IPS-18c (cell line): ENCODE data around the gene AKAP6.
"Not testable (repeated sequence)": the region's sequence is repeated elsewhere in the genome, so short reads cannot be mapped to it uniquely, and the experiment has no call there.

Experiments
- H3K4me3 ChIP-seq: 2 replicates; pipeline ENCODE4 v1.7.0; 2013; ENCODE audit warnings: low read depth, mild to moderate bottlenecking, low read length, moderate library complexity; ENCODE audit not compliant: insufficient read depth
- H3K9me3 ChIP-seq: one replicate; pipeline ENCODE4 v1.6.1; 2013; ENCODE audit warnings: mild to moderate bottlenecking, low read length, moderate library complexity; ENCODE audit not compliant: control insufficient read depth, insufficient read depth

The AKAP6 gene

DNA sequence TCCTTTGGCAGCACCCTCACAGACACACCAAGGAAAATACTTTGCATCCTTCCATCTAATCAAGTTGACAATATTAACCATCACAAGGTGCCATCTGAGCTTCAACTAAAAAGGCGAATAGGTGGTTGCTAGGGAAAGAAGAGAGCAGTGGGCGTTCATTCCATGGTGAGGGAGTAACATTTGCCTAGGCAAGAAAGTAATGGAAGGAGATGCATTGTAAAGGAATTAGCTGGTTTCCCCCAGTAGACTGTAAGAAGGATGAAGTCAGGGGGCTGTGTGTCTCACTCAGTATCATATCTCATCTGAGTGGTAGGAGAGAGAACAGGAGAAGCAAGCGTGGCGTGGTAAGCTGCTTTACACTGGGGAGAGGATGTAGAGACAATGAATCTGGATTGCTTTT lies 34.7 kb downstream of the AKAP6 start:
- H3K9me3 ChIP-seq: no peaks in the 10 kb centered on the region
- no peak overlapping the region for H3K4me3 ChIP-seq

DNA sequence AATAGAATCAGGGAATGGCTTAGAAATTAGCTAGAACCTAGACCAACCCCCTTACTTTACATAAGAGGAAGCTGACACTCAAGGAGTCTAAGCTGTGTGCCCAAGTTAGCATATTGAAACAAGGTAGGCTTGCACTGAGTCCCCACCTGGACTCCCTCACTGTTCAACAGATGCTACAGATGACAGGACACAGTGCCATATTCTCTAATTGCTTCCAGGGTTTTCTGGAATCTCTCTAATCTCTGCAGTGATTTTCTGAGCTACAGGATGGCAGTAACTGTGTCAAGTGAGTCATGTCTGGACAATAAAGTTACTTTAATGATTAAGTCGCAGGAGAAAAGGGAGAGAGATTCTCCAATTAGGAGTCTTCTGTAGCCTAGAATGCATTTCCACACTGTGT lies 35.8 kb downstream of the AKAP6 start:
- Histone ChIP-seq H3K4me3 (no peak overlapping the region), H3K9me3 (no peaks in the 10 kb centered on the region)

DNA sequence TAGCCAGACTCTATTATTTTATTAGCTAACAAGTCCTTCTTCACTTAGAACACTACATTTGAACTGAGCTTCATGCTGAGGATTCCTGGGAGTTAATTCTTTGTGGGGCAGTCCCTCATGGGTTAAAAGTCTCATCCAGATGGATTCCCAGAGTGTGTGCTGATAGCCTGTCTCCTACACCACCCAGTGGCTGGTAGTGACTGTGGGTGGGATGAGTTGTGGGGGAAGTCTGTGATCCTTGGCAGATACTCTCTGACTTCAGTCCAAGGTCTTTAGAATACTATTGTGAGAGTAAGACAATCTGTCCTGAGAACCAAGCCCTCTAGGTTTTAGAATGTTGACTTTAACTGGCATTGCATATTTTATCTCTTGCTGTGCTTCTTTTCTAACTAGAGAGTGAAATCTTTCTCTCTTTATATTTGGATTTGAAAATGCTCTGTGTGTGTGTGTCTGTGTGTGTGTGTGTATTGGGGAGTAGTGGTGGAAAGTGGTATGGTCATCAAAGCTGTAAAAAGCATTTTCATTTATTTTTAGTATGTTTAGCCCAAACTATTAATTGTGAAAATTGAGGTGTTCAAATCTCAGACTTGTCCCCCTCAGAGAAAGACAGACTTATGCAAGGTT lies 37.3 kb downstream of the AKAP6 start:
- no peaks in the 10 kb centered on the region for H3K9me3 ChIP-seq
- H3K4me3 ChIP-seq: no peak overlapping the region

- Histone ChIP-seq H3K9me3 (no peaks in the 10 kb centered on the region), H3K4me3 (no peak overlapping the region)
These were observed 37.9 kb downstream of the AKAP6 start for GRCh38 chr14:32366986-32367385.

GRCh38 chr14:32367516-32367915 lies 38.4 kb downstream of the AKAP6 start:
- Histone ChIP-seq H3K4me3 (no peak overlapping the region), H3K9me3 (no peaks in the 10 kb centered on the region)

DNA sequence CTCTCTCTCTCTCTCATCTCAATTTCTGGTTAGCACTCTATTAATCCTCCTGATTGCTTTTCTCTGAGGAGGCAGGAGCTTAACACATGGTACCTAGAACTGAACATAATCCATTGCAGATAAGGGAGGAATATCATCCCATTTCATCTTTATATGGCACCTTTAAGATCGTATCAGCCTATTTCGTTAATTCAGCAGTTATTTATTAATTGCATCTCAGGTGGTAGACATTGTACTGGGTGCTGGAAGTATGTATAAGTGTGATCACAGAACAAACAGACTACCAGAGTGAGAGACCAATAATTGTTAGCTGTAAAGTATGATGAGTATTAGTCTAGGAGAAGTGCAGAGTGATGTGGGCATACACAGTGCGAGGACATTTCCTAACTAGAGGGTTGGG lies 39.0 kb downstream of the AKAP6 start:
- H3K4me3 ChIP-seq: no peak overlapping the region

DNA sequence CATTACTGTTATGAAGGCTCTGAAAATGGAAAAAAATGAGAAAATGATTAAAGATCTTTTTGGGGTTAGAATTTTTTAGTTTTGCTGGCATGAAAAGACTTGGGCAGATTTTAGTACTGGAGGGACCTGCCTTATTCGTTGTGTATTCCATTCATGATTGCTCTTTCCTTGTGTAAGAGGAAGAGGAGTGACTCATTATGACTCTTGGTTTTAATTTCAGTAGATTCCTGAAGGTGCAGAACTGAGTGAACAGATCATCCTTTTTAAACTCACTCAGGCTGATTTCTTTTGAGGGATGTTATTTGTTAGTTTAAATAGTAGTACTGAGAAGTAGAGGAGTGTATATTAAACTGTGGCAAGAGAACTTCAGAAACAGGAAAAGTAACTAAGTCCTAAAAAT lies 41.6 kb downstream of the AKAP6 start:
- Histone ChIP-seq H3K4me3 (no peak overlapping the region), H3K9me3 (no peaks in the 10 kb centered on the region)

More for the DNA sequence above, 39.0 kb downstream of the AKAP6 start:
- H3K9me3 ChIP-seq: no peaks in the 10 kb centered on the region

DNA sequence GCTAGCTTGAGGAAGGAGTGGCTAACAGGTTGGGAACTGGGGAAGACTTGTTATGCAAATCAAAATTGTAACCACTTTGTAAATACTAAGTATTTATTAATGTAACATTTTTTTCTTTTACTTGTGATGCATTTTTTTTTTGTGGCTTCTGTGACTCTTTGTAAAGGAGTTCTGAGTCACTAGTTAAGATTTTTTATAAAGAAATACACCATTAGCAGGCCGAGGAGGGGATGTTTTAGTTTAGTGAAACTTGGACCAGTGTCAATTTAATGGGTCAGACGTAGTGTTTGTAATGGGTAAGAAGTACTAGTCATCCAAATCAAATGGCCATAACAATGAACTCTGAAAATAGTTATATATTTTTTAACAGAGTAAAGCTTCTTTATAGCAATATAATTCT lies 43.1 kb downstream of the AKAP6 start:
- Histone ChIP-seq H3K4me3 (no peak overlapping the region), H3K9me3 (no peaks in the 10 kb centered on the region)

DNA sequence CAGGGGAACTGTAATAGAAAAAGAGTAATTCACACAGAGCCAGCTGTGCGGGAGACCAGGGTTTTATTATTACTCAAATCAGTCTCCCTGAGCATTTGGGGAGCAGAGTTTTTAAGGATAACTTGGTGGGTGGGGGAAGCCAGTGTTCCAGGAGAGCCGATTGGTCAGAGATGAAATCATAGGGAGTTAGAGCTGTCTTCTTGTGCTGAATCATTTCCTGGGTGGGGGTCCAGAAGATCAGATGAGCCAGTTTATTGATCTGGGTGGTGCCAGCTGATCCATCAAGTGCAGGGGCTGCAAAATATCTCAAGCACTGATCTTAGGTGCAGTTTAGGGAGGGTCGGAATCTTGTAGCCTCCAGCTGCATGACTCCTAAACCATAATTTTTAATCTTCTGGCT lies 44.1 kb downstream of the AKAP6 start:
- H3K4me3 ChIP-seq, H3K9me3 ChIP-seq: not testable (repeated sequence)

GRCh38 chr14:32374155-32374554 lies 45.1 kb downstream of the AKAP6 start:
- H3K9me3 ChIP-seq: no peaks in the 10 kb centered on the region
- H3K4me3 ChIP-seq: no peak overlapping the region

GRCh38 chr14:32375663-32376062 lies 46.6 kb downstream of the AKAP6 start:
- Histone ChIP-seq H3K9me3 (no peaks in the 10 kb centered on the region), H3K4me3 (no peak overlapping the region)

DNA sequence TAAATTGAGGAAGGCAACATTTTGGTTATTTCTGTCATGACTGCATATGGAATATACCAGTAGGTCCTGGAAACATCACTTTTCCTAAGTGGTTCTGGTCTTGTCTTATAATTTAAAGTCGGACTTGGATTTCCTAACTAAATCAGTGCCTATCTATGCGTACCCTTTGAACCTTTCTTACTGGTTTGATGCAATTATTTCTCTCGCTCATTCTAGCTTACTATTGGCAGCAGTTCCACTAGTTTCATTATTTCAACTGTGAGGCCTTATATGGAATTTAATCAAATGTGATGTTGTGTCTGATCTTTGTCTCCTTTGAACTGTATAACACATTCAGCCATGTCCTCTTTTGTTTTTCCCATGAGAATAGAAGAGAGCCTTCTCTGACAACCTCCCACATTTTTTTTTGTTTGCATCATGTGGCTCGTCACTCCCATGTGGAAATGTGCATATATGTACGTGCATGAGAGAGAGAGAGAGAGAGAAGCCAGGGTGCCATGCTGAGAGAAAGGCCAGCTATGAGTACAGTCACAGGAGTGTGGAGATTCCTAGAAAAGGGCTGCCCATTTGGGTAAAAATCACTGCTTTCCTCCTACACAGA lies 48.0 kb downstream of the AKAP6 start:
- H3K9me3 ChIP-seq: no peaks in the 10 kb centered on the region
- no peak overlapping the region for H3K4me3 ChIP-seq

DNA sequence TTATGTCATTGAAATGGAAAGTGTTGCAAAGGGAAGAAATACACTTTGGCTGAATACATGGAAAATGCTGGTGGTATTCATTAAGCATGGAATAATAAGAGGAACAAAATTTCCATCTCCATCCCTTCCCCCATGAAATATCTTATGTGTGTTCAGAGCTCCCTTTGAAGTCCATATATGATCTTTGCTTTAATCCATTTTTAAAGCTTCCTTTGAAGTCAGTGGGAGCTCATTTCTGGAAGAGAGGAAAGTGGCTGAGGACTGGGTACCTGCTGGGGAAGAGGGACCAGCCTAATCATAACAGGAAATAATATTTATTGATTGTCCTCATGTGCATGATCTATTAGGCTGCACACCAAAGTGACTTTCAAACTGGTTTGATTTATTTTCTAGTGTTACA lies 49.2 kb downstream of the AKAP6 start:
- H3K9me3 ChIP-seq: no peaks in the 10 kb centered on the region
- H3K4me3 ChIP-seq: no peak overlapping the region

DNA sequence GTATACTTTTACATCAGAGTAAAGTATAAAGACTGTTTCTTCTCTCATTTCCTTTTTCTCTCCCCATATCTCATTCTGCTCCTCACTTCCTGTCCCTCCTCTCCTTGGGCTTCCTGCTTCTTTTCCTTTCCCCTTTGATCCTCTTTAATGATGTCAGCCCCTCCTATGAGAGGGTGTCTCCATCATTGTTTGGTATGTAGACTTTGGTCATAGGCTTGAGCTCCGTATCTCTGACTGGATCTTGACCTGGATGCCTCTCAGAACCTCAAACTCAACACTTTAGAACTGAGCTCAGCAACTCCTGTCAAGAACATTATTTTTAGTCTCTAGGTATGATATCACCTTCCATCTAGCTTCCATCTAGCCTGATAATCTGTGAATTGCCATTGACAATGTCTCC lies 50.3 kb downstream of the AKAP6 start:
- no peak overlapping the region for H3K4me3 ChIP-seq
- H3K9me3 ChIP-seq: no peaks in the 10 kb centered on the region

- no peak overlapping the region for H3K4me3 ChIP-seq
- no peaks in the 10 kb centered on the region for H3K9me3 ChIP-seq
These were observed 52.8 kb downstream of the AKAP6 start for GRCh38 chr14:32381869-32382268.

DNA sequence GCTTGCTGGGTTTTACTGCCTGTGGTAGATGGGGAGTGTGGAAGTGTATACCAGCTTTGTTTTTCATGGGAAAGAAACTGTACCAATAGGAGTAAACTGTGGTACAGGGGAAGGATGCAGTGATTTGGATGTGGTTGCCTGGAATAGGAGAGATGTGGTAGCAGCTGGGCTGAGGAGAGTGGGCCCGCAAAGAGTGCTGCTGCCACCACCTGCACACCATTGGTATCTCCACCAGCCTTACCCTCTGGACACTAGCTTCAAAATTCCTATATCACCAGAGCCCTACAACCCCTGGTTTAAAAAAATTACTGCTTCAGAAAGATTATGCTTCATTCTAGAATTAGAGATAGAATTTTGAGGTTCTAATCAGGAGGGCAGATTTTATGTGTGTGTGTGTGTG lies 53.6 kb downstream of the AKAP6 start:
- H3K9me3 ChIP-seq: no peaks in the 10 kb centered on the region
- H3K4me3 ChIP-seq: no peak overlapping the region

GRCh38 chr14:32383364-32384009 lies 54.4 kb downstream of the AKAP6 start:
- H3K4me3 ChIP-seq: no peak overlapping the region
- no peaks in the 10 kb centered on the region for H3K9me3 ChIP-seq

DNA sequence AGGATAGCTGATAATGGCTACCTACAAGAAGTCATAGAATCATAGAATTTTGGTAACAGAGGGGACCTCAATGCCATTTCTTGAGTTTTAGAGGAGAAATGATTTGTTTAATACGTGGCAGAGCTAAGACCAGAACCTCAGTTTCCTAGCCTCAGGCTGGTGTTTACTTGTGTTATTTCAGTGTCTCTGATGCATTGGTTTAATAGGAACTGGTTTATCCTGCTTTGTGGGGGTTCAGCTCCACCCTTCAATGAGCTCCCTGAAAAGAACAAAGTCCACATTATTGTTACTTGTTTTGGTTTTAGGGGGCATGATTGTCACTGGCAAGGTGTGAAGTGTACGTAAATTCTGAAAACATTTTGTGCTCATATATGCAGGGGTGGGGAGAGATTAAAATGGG lies 55.4 kb downstream of the AKAP6 start:
- H3K9me3 ChIP-seq: no peaks in the 10 kb centered on the region
- H3K4me3 ChIP-seq: no peak overlapping the region

- not testable (repeated sequence) for H3K4me3 ChIP-seq, H3K9me3 ChIP-seq
These were observed 58.2 kb downstream of the AKAP6 start for GRCh38 chr14:32387295-32387694.
